ENCODE measurements around the gene ASTN2.

The ASTN2 gene

GRCh38 chr9:116456490-116457088 lies 958.3 kb downstream of the ASTN2 start:
- TF ChIP-seq POLR2AphosphoS5 (IDR thresholded peaks at IDR 0.05; ENCODE audit: low read depth, low read length), result no peak
- TF ChIP-seq FOXP2 (optimal IDR thresholded peaks at IDR 0.05; ENCODE audit: borderline replicate concordance, extremely low read depth, extremely low read length, insufficient read depth), result no peak
- no peak for TF ChIP-seq SIN3A (IDR thresholded peaks at IDR 0.05; ENCODE audit: borderline replicate concordance, insufficient read depth, low read length)
- TF ChIP-seq TAF1 (IDR thresholded peaks at IDR 0.05; ENCODE audit: borderline replicate concordance, insufficient read depth, low read length), result no peak
- TF ChIP-seq REST (IDR thresholded peaks at IDR 0.05; ENCODE audit: insufficient read depth in 1 of 2, low read depth in 2 of 2, low read length in 2 of 2), result no peak

GRCh38 chr9:116453785-116454184 lies 961.1 kb downstream of the ASTN2 start:
- no peak for TF ChIP-seq FOXP2 (optimal IDR thresholded peaks at IDR 0.05; ENCODE audit: borderline replicate concordance, extremely low read depth, extremely low read length, insufficient read depth)
- no peak for TF ChIP-seq REST (IDR thresholded peaks at IDR 0.05; ENCODE audit: insufficient read depth in 1 of 2, low read depth in 2 of 2, low read length in 2 of 2)
- TF ChIP-seq TAF1 (IDR thresholded peaks at IDR 0.05; ENCODE audit: borderline replicate concordance, insufficient read depth, low read length), result no peak
- TF ChIP-seq SIN3A (IDR thresholded peaks at IDR 0.05; ENCODE audit: borderline replicate concordance, insufficient read depth, low read length), result no peak
- TF ChIP-seq POLR2AphosphoS5 (IDR thresholded peaks at IDR 0.05; ENCODE audit: low read depth, low read length), result no peak

DNA sequence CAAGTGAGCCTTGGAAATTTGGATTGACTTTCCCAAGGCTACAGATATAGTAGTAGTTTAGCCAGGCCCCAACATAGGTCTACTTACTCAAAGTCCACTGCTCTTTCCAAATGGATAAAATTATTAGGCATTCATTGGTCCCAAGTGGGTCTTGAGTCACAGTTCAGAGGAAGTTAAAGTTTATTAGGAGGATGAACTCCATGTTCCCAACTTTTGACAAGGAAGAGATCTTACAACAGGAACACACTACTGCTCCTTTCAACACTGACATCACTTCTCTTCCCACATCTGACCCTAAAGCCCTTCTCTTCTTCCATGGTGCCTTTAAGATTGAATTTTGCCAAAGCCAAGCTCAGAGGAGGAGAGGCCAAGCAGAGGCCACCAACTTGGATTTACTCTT lies 962.2 kb downstream of the ASTN2 start:
- no peak for TF ChIP-seq POLR2AphosphoS5 (IDR thresholded peaks at IDR 0.05; ENCODE audit: low read depth, low read length)
- no peak for TF ChIP-seq TAF1 (IDR thresholded peaks at IDR 0.05; ENCODE audit: borderline replicate concordance, insufficient read depth, low read length)
- no peak for TF ChIP-seq SIN3A (IDR thresholded peaks at IDR 0.05; ENCODE audit: borderline replicate concordance, insufficient read depth, low read length)
- TF ChIP-seq REST (IDR thresholded peaks at IDR 0.05; ENCODE audit: insufficient read depth in 1 of 2, low read depth in 2 of 2, low read length in 2 of 2), result no peak
- TF ChIP-seq FOXP2 (optimal IDR thresholded peaks at IDR 0.05; ENCODE audit: borderline replicate concordance, extremely low read depth, extremely low read length, insufficient read depth), result no peak

- TF ChIP-seq FOXP2 (optimal IDR thresholded peaks at IDR 0.05; ENCODE audit: borderline replicate concordance, extremely low read depth, extremely low read length, insufficient read depth), result no peak
- no peak for TF ChIP-seq TAF1 (IDR thresholded peaks at IDR 0.05; ENCODE audit: borderline replicate concordance, insufficient read depth, low read length)
- no peak for TF ChIP-seq POLR2AphosphoS5 (IDR thresholded peaks at IDR 0.05; ENCODE audit: low read depth, low read length)
- TF ChIP-seq REST (IDR thresholded peaks at IDR 0.05; ENCODE audit: insufficient read depth in 1 of 2, low read depth in 2 of 2, low read length in 2 of 2), result no peak
- no peak for TF ChIP-seq SIN3A (IDR thresholded peaks at IDR 0.05; ENCODE audit: borderline replicate concordance, insufficient read depth, low read length)
Measured at GRCh38 chr9:116452227-116452626, 962.6 kb downstream of the ASTN2 start.

All from PFSK-1 (cell line).